ENCODE measurements around the gene LMBR1L.
"Not testable (repeated sequence)": the region's sequence is repeated elsewhere in the genome, so short reads cannot be mapped to it uniquely, and the experiment has no call there.

- not testable (repeated sequence) for TF ChIP-seq TAF1 (IDR thresholded peaks at IDR 0.05; ENCODE audit: low read depth); POLR2AphosphoS5 (IDR thresholded peaks at IDR 0.05); CTCF (IDR thresholded peaks at IDR 0.05; ENCODE audit: poor library complexity, severe bottlenecking); RAD21 (conservative IDR thresholded peaks at IDR 0.05); EP300 (conservative IDR thresholded peaks at IDR 0.05; ENCODE audit: poor library complexity, severe bottlenecking); EZH2 (IDR thresholded peaks at IDR 0.05; ENCODE audit: borderline replicate concordance, insufficient read depth, low read length, poor library complexity, severe bottlenecking); MXI1 (conservative IDR thresholded peaks at IDR 0.05; ENCODE audit: poor library complexity, severe bottlenecking)
Measured at GRCh38 chr12:49061916-49062315, 48.7 kb downstream of the LMBR1L start.

Measured in neural cell (in vitro differentiated cells).